ENCODE measurements around the gene EXO1.

DNA sequence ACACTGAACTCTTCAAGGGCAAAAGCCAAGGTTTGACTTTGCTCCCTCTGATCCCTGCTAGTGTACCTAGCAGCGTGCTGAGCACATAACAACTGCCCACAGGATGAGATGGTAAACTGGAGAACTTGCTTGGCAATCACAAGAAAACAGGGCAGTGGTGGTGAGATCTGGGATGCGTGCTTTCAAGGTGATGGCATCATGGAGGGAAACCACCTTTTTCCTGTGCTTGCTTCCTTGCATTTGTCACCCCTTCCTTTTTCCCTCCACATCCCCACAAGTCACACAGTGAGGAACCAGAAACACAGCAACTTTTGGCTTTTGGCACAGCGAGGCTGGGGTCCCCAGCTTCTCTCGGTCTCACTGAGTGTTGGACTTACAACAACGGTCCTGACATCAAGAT, 78.1 kb downstream of the EXO1 start:
- TF ChIP-seq CTCF (IDR thresholded peaks at IDR 0.05; ENCODE audit: insufficient read depth, low read length, poor library complexity, severe bottlenecking), result no peak
- no peak for TF ChIP-seq EZH2phosphoT487 (conservative IDR thresholded peaks at IDR 0.05; ENCODE audit: low read length)

Measured in SU-DHL-6 (cell line).